OCI-LY3 (cell line): ENCODE results near the gene LASP1.
"Not testable (repeated sequence)": the region's sequence is repeated elsewhere in the genome, so short reads cannot be mapped to it uniquely, and the experiment has no call there.

Experiments
- H2AFZ ChIP-seq: fragments of 200-600, 300-600 bp; shearing (Covaris generic); 2 replicates; pipeline ENCODE4 v1.6.0; 2014; ENCODE audit warnings: antibody characterized with exemption, low read depth, low read length
- H3K27ac ChIP-seq: fragments of 200-600, 300-600 bp; sonication (generic); 2 replicates; pipeline ENCODE4 v1.5.1; 2014; ENCODE audit warnings: mild to moderate bottlenecking, low read length, moderate library complexity, mixed read lengths
- H3K27me3 ChIP-seq: fragments of 200-600, 300-600 bp; sonication (generic); 2 replicates; pipeline ENCODE4 v1.6.1; 2014; ENCODE audit warnings: low read depth, low read length, mixed read lengths
- H3K36me3 ChIP-seq: fragments of 200-600, 300-600 bp; sonication (generic); replicated peaks from 2 replicates; pipeline ENCODE3; 2014; ENCODE audit warnings: low read depth, low read length, mixed read lengths
- H3K4me1 ChIP-seq: fragments of 300-600, 200-600 bp; sonication (generic); 2 replicates; pipeline ENCODE4 v1.6.1; 2014; ENCODE audit warnings: low read length, mixed read lengths
- H3K4me2 ChIP-seq: fragments of 200-600, 300-600 bp; sonication (generic); 2 replicates; pipeline ENCODE4 v1.6.1; 2014; ENCODE audit warnings: low read length, mixed read lengths
- H3K4me3 ChIP-seq: fragments of 300-600, 200-600 bp; sonication (generic); 2 replicates; pipeline ENCODE4 v1.5.1; 2014; ENCODE audit warnings: antibody characterized with exemption, mild to moderate bottlenecking, low read length, moderate library complexity
- H3K79me2 ChIP-seq: fragments of 300-600, 200-600 bp; shearing (Covaris generic); 2 replicates; pipeline ENCODE4 v1.6.1; 2014; ENCODE audit warnings: mild to moderate bottlenecking, low read length, mixed read lengths
- H3K9ac ChIP-seq: fragments of 300-600, 200-600 bp; shearing (Covaris generic); 2 replicates; pipeline ENCODE4 v1.6.0; 2014; ENCODE audit warnings: mild to moderate bottlenecking, low read length, moderate library complexity
- H3K9me3 ChIP-seq: fragments of 200-600, 300-600 bp; shearing (Covaris generic); 2 replicates; pipeline ENCODE4 v1.6.1; 2014; ENCODE audit warnings: low read length, mixed read lengths; ENCODE audit not compliant: insufficient read depth
- H4K20me1 ChIP-seq: fragments of 200-600, 300-600 bp; sonication (generic); 2 replicates; pipeline ENCODE4 v1.6.1; 2016; ENCODE audit warnings: low read length, mixed read lengths; ENCODE audit not compliant: insufficient read depth
- CTCF ChIP-seq: fragments of 200-600, 300-600 bp; sonication (generic); IDR thresholded peaks from 2 replicates; pipeline ENCODE4 v1.5.1; 2014; ENCODE audit warnings: antibody characterized with exemption, low read length, low read depth
- EZH2phosphoT487 ChIP-seq: fragments of 200-600 bp; shearing (Covaris generic); IDR thresholded peaks from 2 replicates; pipeline ENCODE4 v1.6.1; 2018; ENCODE audit warnings: antibody characterized with exemption, mixed run types, low read depth

The LASP1 gene

GRCh38 chr17:38925263-38925995 lies 55.6 kb downstream of the LASP1 start, which contains the start of gene LASP1NB:
Gene LASP1NB, plus strand, starts transcription at chr17:38925614.
- Histone ChIP-seq H3K27ac (no peak within 1 kb of the TSS), H3K9ac (no peak within 1 kb of the TSS)
- TF ChIP-seq EZH2phosphoT487 (no peak), CTCF (no peak)

GRCh38 chr17:38926293-38927070 lies 56.6 kb downstream of the LASP1 start:
- H3K79me2 ChIP-seq, result no peaks in the 10 kb centered on the region
- no peak overlapping the region for H3K27ac ChIP-seq
- no peak overlapping the region for H3K9ac ChIP-seq
- H2AFZ ChIP-seq, result no peak overlapping the region
- H3K27me3 ChIP-seq, result no peaks in the 10 kb centered on the region
- peaks cover 8% of the 10 kb centered on the region for H3K4me1 ChIP-seq
- H3K4me3 ChIP-seq, result no peak overlapping the region
- H4K20me1 ChIP-seq, result no peaks in the 10 kb centered on the region
- no peak for TF ChIP-seq CTCF
- no peak for TF ChIP-seq EZH2phosphoT487
- no peak overlapping the region for H3K4me2 ChIP-seq
- no peaks in the 10 kb centered on the region for H3K9me3 ChIP-seq
- H3K36me3 ChIP-seq, result no peaks in the 10 kb centered on the region

More at GRCh38 chr17:38925263-38925995, 55.6 kb downstream of the LASP1 start, which contains the start of gene LASP1NB:
- no peak within 1 kb of the TSS for H2AFZ ChIP-seq
- peaks cover 8% of the 10 kb centered on the region for H3K4me1 ChIP-seq
- no peaks in the 10 kb centered on the region for H3K79me2 ChIP-seq
- no peak within 1 kb of the TSS for H3K4me2 ChIP-seq
- H3K4me3 ChIP-seq, result no peak within 1 kb of the TSS
- H3K9me3 ChIP-seq, result no peaks in the 10 kb centered on the region
- no peaks in the 10 kb centered on the region for H4K20me1 ChIP-seq
- H3K36me3 ChIP-seq, result no peaks in the 10 kb centered on the region
- H3K27me3 ChIP-seq, result no peaks in the 10 kb centered on the region

- H3K27ac ChIP-seq, H3K79me2 ChIP-seq, H3K9me3 ChIP-seq, H3K4me1 ChIP-seq, H2AFZ ChIP-seq, H3K9ac ChIP-seq, H3K4me2 ChIP-seq, H3K4me3 ChIP-seq, H4K20me1 ChIP-seq, H3K36me3 ChIP-seq: not testable (repeated sequence)
- H3K27me3 ChIP-seq, result peaks cover 11% of the 10 kb centered on the region
These were observed 60.9 kb downstream of the LASP1 start for GRCh38 chr17:38930782-38931181.

- not testable (repeated sequence) for H3K4me1 ChIP-seq, H3K36me3 ChIP-seq, H3K4me2 ChIP-seq, H3K9ac ChIP-seq, H2AFZ ChIP-seq, H3K9me3 ChIP-seq, H4K20me1 ChIP-seq, H3K27ac ChIP-seq, H3K79me2 ChIP-seq, H3K4me3 ChIP-seq
- peaks cover 20% of the 10 kb centered on the region for H3K27me3 ChIP-seq
These were observed 64.1 kb downstream of the LASP1 start for GRCh38 chr17:38933962-38934361.

GRCh38 chr17:38939987-38940386 lies 70.1 kb downstream of the LASP1 start:
- Histone ChIP-seq H3K36me3 (no peaks in the 10 kb centered on the region), H4K20me1 (no peaks in the 10 kb centered on the region), H3K4me1 (peaks cover 7% of the 10 kb centered on the region; the same call in 1 of the 2 replicates), H3K9me3 (no peaks in the 10 kb centered on the region), H3K27ac (no peak overlapping the region), H3K4me3 (no peak overlapping the region), H3K4me2 (no peak overlapping the region), H3K27me3 (peaks cover 16% of the 10 kb centered on the region), H3K9ac (no peak overlapping the region), H3K79me2 (no peaks in the 10 kb centered on the region), H2AFZ (no peak overlapping the region)
- TF ChIP-seq CTCF (no peak), EZH2phosphoT487 (no peak)
